A549 (cell line): ENCODE results near the gene GGN. TPM values are rescaled to one million over a fixed set of nuclear protein-coding genes. Genes with fewer than 3 reads are reported as not detected.

Experiments
- ATAC-seq, 2 experiments: fragments of 200-7000 bp in 1 of 2; fragments of >200 bp in 1 of 2; cut with Nextera tagmentation in 1 of 2; cut with Tn5 transposase in 1 of 2; 3 replicates each; pipeline versions ENCODE4 v1.8.0 to v1.9.1; 2018 to 2020; ENCODE audit warnings: mild to moderate bottlenecking in 1 of 2, moderate library complexity in 1 of 2
- CTCF ChIA-PET: fragments of 300-600 bp; sonication (Branson Sonifier 250); formaldehyde crosslinking; extraction: SDS; loops from one replicate; lab custom pipeline; 2021; ENCODE audit warnings: antibody characterized with exemption, inconsistent platforms; lab: Yijun Ruan, JAX
- POLR2A ChIA-PET: fragments of 350-600 bp; formaldehyde crosslinking; extraction: SDS; loops from one replicate; lab custom pipeline; 2021; ENCODE audit warnings: antibody characterized with exemption, inconsistent platforms; lab: Yijun Ruan, JAX
- DNase-seq, 2 experiments: peaks; one replicate each; pipeline versions ENCODE4 v3.0.0 to v3.0.0-alpha.2; 2011 to 2016; ENCODE audit warnings: low read depth in 1 of 2, low spot score in 1 of 2
- FAIRE-seq: peaks from 2 replicates; lab custom pipeline; 2011; peaks lifted over from hg19 to GRCh38; lab: Jason Lieb, UNC
- H3K27ac ChIP-seq, 2 experiments: fragments of >200 bp; sonication (Bioruptor Twin); formaldehyde crosslinking; 3 replicates each; pipeline ENCODE4 v1.5.1; 2016 to 2017
- H3K4me1 ChIP-seq: fragments of >200 bp; sonication (Bioruptor Twin); formaldehyde crosslinking; 3 replicates; pipeline ENCODE4 v1.6.1; 2016
- H3K4me2 ChIP-seq: fragments of >200 bp; sonication (Bioruptor Twin); formaldehyde crosslinking; 3 replicates; pipeline ENCODE4 v1.6.1; 2016
- H3K4me3 ChIP-seq: fragments of >200 bp; sonication (Bioruptor Twin); formaldehyde crosslinking; 3 replicates; pipeline ENCODE4 v1.5.1; 2016
- H3K9me3 ChIP-seq: fragments of >200 bp; sonication (Bioruptor Twin); formaldehyde crosslinking; 3 replicates; pipeline ENCODE4 v1.6.1; 2016
- CBX2 ChIP-seq: fragments of 200-600 bp; sonication (generic); IDR thresholded peaks from 2 replicates; pipeline ENCODE4 v1.6.1; 2016; ENCODE audit warnings: low read depth, mild to moderate bottlenecking, borderline replicate concordance
- CBX8 ChIP-seq: fragments of 200-600 bp; sonication (generic); IDR thresholded peaks from 2 replicates; pipeline ENCODE4 v1.6.1; 2016
- CEBPB ChIP-seq, 2 experiments: fragments of >200 bp in 1 of 2; sonication (Bioruptor Twin) in 1 of 2; formaldehyde crosslinking in 1 of 2; IDR thresholded peaks; 2 replicates each; pipeline ENCODE4 v1.6.1; 2012 to 2016
- CHD2 ChIP-seq: fragments of 150-350 bp; IDR thresholded peaks from 2 replicates; pipeline ENCODE4 v1.6.1; 2014; ENCODE audit warnings: low read length; ENCODE audit not compliant: partially characterized antibody
- EHF ChIP-seq: fragments of 250-450 bp; sonication (Bioruptor Pico); IDR thresholded peaks from 2 replicates; pipeline ENCODE4 v1.5.0; 2020; ENCODE audit warnings: mild to moderate bottlenecking
- EP300 ChIP-seq, 2 experiments: fragments of >200 bp; sonication (Bioruptor Twin); formaldehyde crosslinking; IDR thresholded peaks; 2 replicates in 1 of 2; 3 replicates in 1 of 2; pipeline ENCODE4 v1.6.1; 2016 to 2017
- ESRRA ChIP-seq: fragments of 150-350 bp; IDR thresholded peaks from 2 replicates; pipeline ENCODE4 v1.6.1; 2014; ENCODE audit warnings: mild to moderate bottlenecking, low read length, borderline replicate concordance
- FOSB ChIP-seq: fragments of 250-450 bp; sonication (Bioruptor Pico); IDR thresholded peaks from 2 replicates; pipeline ENCODE4 v1.5.0; 2020; ENCODE audit warnings: mild to moderate bottlenecking, moderate library complexity
- HOXA7 ChIP-seq: fragments of 250-450 bp; sonication (Bioruptor Pico); IDR thresholded peaks from 2 replicates; pipeline ENCODE4 v1.5.0; 2020; ENCODE audit warnings: mild to moderate bottlenecking, moderate library complexity
- HOXB13 ChIP-seq: fragments of 250-450 bp; sonication (Bioruptor Pico); IDR thresholded peaks from 2 replicates; pipeline ENCODE4 v1.5.0; 2020; ENCODE audit warnings: low read depth, mild to moderate bottlenecking, moderate library complexity
- HOXB5 ChIP-seq: fragments of 250-450 bp; sonication (Bioruptor Pico); IDR thresholded peaks from 2 replicates; pipeline ENCODE4 v1.5.0; 2020; ENCODE audit warnings: mild to moderate bottlenecking, moderate library complexity
- KDM1A ChIP-seq: fragments of 200-600 bp; sonication (generic); IDR thresholded peaks from 2 replicates; pipeline ENCODE4 v1.6.1; 2016; ENCODE audit warnings: low read depth, mild to moderate bottlenecking
- MAZ ChIP-seq: fragments of 150-350 bp; IDR thresholded peaks from 2 replicates; pipeline ENCODE4 v1.6.1; 2014; ENCODE audit warnings: antibody characterized with exemption, low read depth, low read length, borderline replicate concordance
- NFE2L2 ChIP-seq: fragments of 150-350 bp; conservative IDR thresholded peaks from 2 replicates; pipeline ENCODE4 v1.6.1; 2014; ENCODE audit warnings: low read length
- RARB ChIP-seq: fragments of 250-450 bp; sonication (Bioruptor Pico); IDR thresholded peaks from 2 replicates; pipeline ENCODE4 v1.8.0; 2021; ENCODE audit warnings: mild to moderate bottlenecking, moderate library complexity
- RCOR1 ChIP-seq: fragments of 150-350 bp; IDR thresholded peaks from 2 replicates; pipeline ENCODE4 v1.6.1; 2014; ENCODE audit warnings: antibody characterized with exemption, low read length, low read depth
- RFX5 ChIP-seq: fragments of 450-650 bp; IDR thresholded peaks from 2 replicates; pipeline ENCODE4 v1.7.1; 2014; ENCODE audit warnings: antibody characterized with exemption, mild to moderate bottlenecking, moderate library complexity
- SMC3 ChIP-seq: fragments of >200 bp; sonication (Bioruptor Twin); formaldehyde crosslinking; IDR thresholded peaks from 3 replicates; pipeline ENCODE4 v1.6.1; 2018; ENCODE audit warnings: inconsistent platforms
- TP53 ChIP-seq: fragments of 250-450 bp; sonication (Bioruptor Pico); IDR thresholded peaks from 2 replicates; pipeline ENCODE4 v1.5.0; 2021; ENCODE audit warnings: mild to moderate bottlenecking, moderate library complexity
- ZFP36 ChIP-seq: fragments of 450-650 bp; IDR thresholded peaks from 2 replicates; pipeline ENCODE4 v1.6.1; 2014; ENCODE audit warnings: borderline replicate concordance; ENCODE audit not compliant: partially characterized antibody
- ZNF302 ChIP-seq: fragments of 250-450 bp; sonication (Bioruptor Pico); IDR thresholded peaks from 2 replicates; pipeline ENCODE4 v1.9.0; 2021; ENCODE audit warnings: inconsistent platforms, mild to moderate bottlenecking, moderate library complexity
- WGBS: methylation state at CpG from one replicate; pipeline ENCODE4 v1.1.6; 2017; ENCODE audit errors: missing lambda C conversion rate; 5-methylcytosine and 5-hydroxymethylcytosine counted together
- polyA plus RNA-seq, 4 experiments: library from polyadenylated mRNA; depleted of rRNA in 3 of 4; stranded (reverse); fragments of >200 nt; fragmentation: RNase III in 1 of 4; extraction: RNeasy Plus Mini Kit Qiagen cat#74134 plus additional on column Dnase treatment in 1 of 4; gene quantifications; 2 replicates in 3 of 4; 3 replicates in 1 of 4; pipeline ENCODE4 v1.2.3, GENCODE V29; 2011 to 2017
- TF ChIP-seq, protein P1 (sequence below): IDR thresholded peaks from 2 replicates; pipeline ENCODE4 v1.6.1; 2012
- TF ChIP-seq, protein P2 (sequence below): fragments of 200-600 bp; sonication (generic); IDR thresholded peaks from 2 replicates; pipeline ENCODE4 v1.6.1; 2016; ENCODE audit warnings: antibody characterized with exemption, mild to moderate bottlenecking, moderate library complexity
- TF ChIP-seq, protein P3 (sequence below): fragments of >200 bp; sonication (Bioruptor Twin); formaldehyde crosslinking; IDR thresholded peaks from 3 replicates; pipeline ENCODE4 v1.5.1; 2016
- TF ChIP-seq, protein P4 (sequence below): IDR thresholded peaks from 2 replicates; pipeline ENCODE4 v1.6.1; 2012; ENCODE audit warnings: low read depth, borderline replicate concordance
- TF ChIP-seq, protein P5 (sequence below): IDR thresholded peaks from 2 replicates; pipeline ENCODE4 v1.6.1; 2012

The GGN gene
- polyA plus RNA-seq, 2 of the 4 experiments (the other 2 are of a cell fraction) = 0.46 TPM; not detected in 1

DNA sequence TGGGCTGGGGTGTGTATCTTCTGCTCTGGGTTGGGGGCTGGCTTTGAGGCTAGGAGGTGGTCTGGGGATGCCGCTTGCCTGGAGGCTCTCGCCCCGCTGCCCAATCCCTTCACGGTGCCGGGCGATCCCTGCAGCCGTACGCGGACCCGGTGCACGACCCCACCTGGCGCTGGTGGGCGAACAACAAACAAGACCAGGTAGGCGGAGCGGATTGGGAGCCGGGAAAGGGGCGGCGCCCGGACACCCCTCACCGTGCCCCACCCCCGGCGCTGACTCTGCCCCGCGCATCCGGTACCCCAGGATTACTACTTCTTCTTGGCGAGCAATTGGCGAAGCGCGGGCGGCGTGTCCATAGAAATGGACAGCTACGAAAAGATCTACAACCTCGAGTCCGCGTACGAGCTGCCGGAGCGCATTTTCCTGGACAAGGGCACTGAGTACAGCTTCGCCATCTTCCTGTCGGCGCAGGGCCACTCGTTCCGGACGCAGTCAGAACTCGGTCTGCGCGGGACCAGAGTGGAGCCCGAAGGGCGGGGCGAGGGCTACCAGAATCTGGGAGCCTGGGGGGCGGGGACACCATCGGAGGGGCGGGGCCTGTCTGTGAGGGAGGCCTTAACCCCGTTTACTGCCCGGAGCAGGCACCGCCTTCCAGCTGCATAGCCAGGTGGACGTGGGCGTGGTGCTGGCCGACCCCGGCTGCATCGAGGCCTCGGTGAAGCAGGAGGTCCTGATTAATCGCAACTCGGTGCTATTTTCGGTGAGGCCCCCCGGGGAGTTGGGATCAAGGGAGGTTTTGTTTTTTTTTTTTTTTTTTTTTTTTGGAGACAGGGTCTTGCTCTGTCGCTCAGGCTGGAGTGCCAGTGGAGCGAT is 25.5 kb downstream of the GGN start (continued):
- TF ChIP-seq, protein P1, sequence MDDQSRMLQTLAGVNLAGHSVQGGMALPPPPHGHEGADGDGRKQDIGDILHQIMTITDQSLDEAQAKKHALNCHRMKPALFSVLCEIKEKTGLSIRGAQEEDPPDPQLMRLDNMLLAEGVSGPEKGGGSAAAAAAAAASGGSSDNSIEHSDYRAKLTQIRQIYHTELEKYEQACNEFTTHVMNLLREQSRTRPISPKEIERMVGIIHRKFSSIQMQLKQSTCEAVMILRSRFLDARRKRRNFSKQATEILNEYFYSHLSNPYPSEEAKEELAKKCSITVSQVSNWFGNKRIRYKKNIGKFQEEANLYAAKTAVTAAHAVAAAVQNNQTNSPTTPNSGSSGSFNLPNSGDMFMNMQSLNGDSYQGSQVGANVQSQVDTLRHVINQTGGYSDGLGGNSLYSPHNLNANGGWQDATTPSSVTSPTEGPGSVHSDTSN = 0 out of 2 replicates have a peak, but pooled peaks have one; percentile 13
- no peak for TF ChIP-seq KDM1A
- TF ChIP-seq ZFP36 = no peak
- no peak for TF ChIP-seq EHF (CRISPR knock-in tag)
- TF ChIP-seq, protein P2, sequence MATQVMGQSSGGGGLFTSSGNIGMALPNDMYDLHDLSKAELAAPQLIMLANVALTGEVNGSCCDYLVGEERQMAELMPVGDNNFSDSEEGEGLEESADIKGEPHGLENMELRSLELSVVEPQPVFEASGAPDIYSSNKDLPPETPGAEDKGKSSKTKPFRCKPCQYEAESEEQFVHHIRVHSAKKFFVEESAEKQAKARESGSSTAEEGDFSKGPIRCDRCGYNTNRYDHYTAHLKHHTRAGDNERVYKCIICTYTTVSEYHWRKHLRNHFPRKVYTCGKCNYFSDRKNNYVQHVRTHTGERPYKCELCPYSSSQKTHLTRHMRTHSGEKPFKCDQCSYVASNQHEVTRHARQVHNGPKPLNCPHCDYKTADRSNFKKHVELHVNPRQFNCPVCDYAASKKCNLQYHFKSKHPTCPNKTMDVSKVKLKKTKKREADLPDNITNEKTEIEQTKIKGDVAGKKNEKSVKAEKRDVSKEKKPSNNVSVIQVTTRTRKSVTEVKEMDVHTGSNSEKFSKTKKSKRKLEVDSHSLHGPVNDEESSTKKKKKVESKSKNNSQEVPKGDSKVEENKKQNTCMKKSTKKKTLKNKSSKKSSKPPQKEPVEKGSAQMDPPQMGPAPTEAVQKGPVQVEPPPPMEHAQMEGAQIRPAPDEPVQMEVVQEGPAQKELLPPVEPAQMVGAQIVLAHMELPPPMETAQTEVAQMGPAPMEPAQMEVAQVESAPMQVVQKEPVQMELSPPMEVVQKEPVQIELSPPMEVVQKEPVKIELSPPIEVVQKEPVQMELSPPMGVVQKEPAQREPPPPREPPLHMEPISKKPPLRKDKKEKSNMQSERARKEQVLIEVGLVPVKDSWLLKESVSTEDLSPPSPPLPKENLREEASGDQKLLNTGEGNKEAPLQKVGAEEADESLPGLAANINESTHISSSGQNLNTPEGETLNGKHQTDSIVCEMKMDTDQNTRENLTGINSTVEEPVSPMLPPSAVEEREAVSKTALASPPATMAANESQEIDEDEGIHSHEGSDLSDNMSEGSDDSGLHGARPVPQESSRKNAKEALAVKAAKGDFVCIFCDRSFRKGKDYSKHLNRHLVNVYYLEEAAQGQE = no peak
- TF ChIP-seq HOXA7 (CRISPR knock-in tag) = no peak
- no peak for TF ChIP-seq HOXB5 (CRISPR knock-in tag)
- TF ChIP-seq FOSB = no peak
- TF ChIP-seq EP300 (IDR thresholded peaks at IDR 0.05) = no peak
- TF ChIP-seq RFX5 = 0 out of 2 replicates have a peak, but pooled peaks have one; percentile 36
- no peak for TF ChIP-seq CHD2
- TF ChIP-seq, all 56 proteins: peak for 9

DNA sequence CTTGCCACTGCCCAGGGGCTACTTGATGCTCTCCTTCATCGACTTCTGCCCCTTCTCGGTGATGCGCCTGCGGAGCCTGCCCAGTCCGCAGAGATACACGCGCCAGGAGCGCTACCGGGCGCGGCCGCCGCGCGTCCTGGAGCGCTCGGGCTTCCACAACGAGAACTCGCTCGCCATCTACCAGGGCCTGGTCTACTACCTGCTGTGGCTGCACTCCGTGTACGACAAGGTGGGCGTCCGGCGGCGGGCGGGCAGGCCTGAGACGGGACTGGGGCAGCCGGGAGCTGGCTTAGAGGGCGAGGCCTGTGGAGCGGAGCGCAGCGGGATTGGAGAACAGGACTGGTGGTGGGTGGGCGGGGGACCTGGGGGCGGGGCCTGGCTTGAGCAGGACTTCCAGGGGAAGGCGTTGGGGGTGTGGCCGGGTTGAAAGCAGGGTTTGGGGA is 26.2 kb downstream of the GGN start:
- DNase-seq (peak; percentile 96 to 99), FAIRE-seq (peak; percentile 43), ATAC-seq (peak; percentile 81 to 93)
- peak overlapping the region; percentile 62 to 81 for H3K27ac ChIP-seq
- peak overlapping the region; percentile 65 for H3K4me3 ChIP-seq
- peak overlapping the region; percentile 86 for H3K4me2 ChIP-seq
- no peaks in the 10 kb centered on the region for H3K9me3 ChIP-seq
- ChIA-PET POLR2A (interaction anchor here (0.5 to 3.0 kb wide), 9 partner anchors 10 to 569 kb away, joined by 3 to 41 read pairs (median 5); partner anchors contain the start of genes C19orf33, FAM98C, GGN and MRPS12), CTCF (interaction anchor here (0.7 to 1.6 kb wide), 13 partner anchors 9 to 459 kb away, joined by 3 to 7 read pairs (median 3); partner anchors contain the start of genes FAM98C, PPP1R14A and PSMD8)
- H3K4me1 ChIP-seq = peaks cover 9% of the 10 kb centered on the region; the same call in 1 of the 3 replicates
- 2% methylated on average over 30 of the region's 37 CpGs for WGBS
- TF ChIP-seq CEBPB (IDR thresholded peaks at IDR 0.05) = no peak
- TF ChIP-seq FOSB = no peak
- TF ChIP-seq HOXB13 (CRISPR knock-in tag) = no peak
- TF ChIP-seq TP53 (CRISPR knock-in tag) = no peak
- no peak for TF ChIP-seq SMC3
- TF ChIP-seq ZNF302 (CRISPR knock-in tag) = no peak
- TF ChIP-seq MAZ = no peak
- TF ChIP-seq ESRRA = no peak
- TF ChIP-seq, protein P3, sequence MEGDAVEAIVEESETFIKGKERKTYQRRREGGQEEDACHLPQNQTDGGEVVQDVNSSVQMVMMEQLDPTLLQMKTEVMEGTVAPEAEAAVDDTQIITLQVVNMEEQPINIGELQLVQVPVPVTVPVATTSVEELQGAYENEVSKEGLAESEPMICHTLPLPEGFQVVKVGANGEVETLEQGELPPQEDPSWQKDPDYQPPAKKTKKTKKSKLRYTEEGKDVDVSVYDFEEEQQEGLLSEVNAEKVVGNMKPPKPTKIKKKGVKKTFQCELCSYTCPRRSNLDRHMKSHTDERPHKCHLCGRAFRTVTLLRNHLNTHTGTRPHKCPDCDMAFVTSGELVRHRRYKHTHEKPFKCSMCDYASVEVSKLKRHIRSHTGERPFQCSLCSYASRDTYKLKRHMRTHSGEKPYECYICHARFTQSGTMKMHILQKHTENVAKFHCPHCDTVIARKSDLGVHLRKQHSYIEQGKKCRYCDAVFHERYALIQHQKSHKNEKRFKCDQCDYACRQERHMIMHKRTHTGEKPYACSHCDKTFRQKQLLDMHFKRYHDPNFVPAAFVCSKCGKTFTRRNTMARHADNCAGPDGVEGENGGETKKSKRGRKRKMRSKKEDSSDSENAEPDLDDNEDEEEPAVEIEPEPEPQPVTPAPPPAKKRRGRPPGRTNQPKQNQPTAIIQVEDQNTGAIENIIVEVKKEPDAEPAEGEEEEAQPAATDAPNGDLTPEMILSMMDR = no peak
- no peak for TF ChIP-seq RCOR1
- TF ChIP-seq, protein P4, sequence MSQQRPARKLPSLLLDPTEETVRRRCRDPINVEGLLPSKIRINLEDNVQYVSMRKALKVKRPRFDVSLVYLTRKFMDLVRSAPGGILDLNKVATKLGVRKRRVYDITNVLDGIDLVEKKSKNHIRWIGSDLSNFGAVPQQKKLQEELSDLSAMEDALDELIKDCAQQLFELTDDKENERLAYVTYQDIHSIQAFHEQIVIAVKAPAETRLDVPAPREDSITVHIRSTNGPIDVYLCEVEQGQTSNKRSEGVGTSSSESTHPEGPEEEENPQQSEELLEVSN = no peak
- TF ChIP-seq NFE2L2 = no peak
- TF ChIP-seq EP300 (IDR thresholded peaks at IDR 0.05) = no peak
- TF ChIP-seq, protein P5, sequence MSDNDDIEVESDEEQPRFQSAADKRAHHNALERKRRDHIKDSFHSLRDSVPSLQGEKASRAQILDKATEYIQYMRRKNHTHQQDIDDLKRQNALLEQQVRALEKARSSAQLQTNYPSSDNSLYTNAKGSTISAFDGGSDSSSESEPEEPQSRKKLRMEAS = no peak; the same call in 1 of the 2 replicates
- no peak for TF ChIP-seq CBX2
- TF ChIP-seq RARB = no peak
- TF ChIP-seq, protein P1 = no peak
- TF ChIP-seq CBX8 = no peak
